ENCODE results near the gene MBP. TPM values are rescaled to one million over a fixed set of nuclear protein-coding genes. Genes with fewer than 3 reads are reported as not detected.

Gene MBP
- total and polyA plus RNA-seq, 2 of the 13 experiments (the other 11 are each of a cell fraction or from before 2014, with no cell fraction given), result 5.0 to 8.5 TPM

GRCh38 chr18:77066689-77067088 lies 65.9 kb downstream of the MBP start:
- H3K9ac ChIP-seq (ENCODE audit: insufficient read depth, low read depth, low read length), result no peak overlapping the region
- ATAC-seq, result no peak
- H3K27ac ChIP-seq (ENCODE audit: extremely low read length, insufficient read depth, low read length), result no peak overlapping the region
- DNase-seq (ENCODE audit: low spot score), result no peak
- CTCF ChIA-PET (ENCODE audit: low intra/inter-chr PET ratio, low total read pairs), result no interaction called here
- intact Hi-C loops (cut with micrococcal nuclease; ENCODE audit: unreplicated experiment) (no loop called here), in situ Hi-C loops (cut with HindIII; ENCODE audit: extremely low pct_ligation_motif_present, low pct_unique_long_range_greater_than_20kb) (no loop called here)
- no peaks in the 10 kb centered on the region for H3K9me3 ChIP-seq (ENCODE audit: low read length)
- H4K20me1 ChIP-seq (ENCODE audit: insufficient read depth, low read length), result no peaks in the 10 kb centered on the region
- FAIRE-seq, result no peak
- H3K27me3 ChIP-seq (ENCODE audit: control insufficient read depth in 1 of 2, insufficient read depth in 2 of 2, low read length in 2 of 2), result no peaks in the 10 kb centered on the region
- H2AFZ ChIP-seq (ENCODE audit: low read length), result no peak overlapping the region
- no peaks in the 10 kb centered on the region for H3K79me2 ChIP-seq (ENCODE audit: insufficient read depth, low read length)
- WGBS (ENCODE audit: low lambda C conversion rate), result 95% methylated on average over 9 of the region's 9 CpGs
- POLR2A ChIA-PET, result no interaction called here
- peaks cover 22% of the 10 kb centered on the region for H3K4me1 ChIP-seq (ENCODE audit: insufficient read depth, low read length)
- no peak overlapping the region for H3K4me2 ChIP-seq (ENCODE audit: low read depth, low read length)
- no TSS peak for BruUV-seq (replicated peaks)
- no peak overlapping the region for H3K4me3 ChIP-seq (replicated peaks in 1 of 3; ENCODE audit: insufficient read depth in 1 of 3, low read depth in 2 of 3, low read length in 3 of 3)
- no peaks in the 10 kb centered on the region; a peak in 2 of 5 replicates for H3K36me3 ChIP-seq (replicated peaks in 1 of 2; ENCODE audit: control insufficient read depth in 1 of 2, insufficient read depth in 2 of 2, low read length in 2 of 2)
- TF ChIP-seq ZNF484 (CRISPR knock-in tag; IDR thresholded peaks at IDR 0.05; ENCODE audit: borderline replicate concordance, low read depth) (no peak), TSC22D2 (CRISPR knock-in tag; IDR thresholded peaks at IDR 0.05; ENCODE audit: borderline replicate concordance) (no peak), GZF1 (CRISPR knock-in tag; IDR thresholded peaks at IDR 0.05) (no peak), JARID2 (CRISPR knock-in tag; IDR thresholded peaks at IDR 0.05; ENCODE audit: insufficient replicate concordance) (no peak)

GRCh38 chr18:77066101-77066500 lies 66.5 kb downstream of the MBP start:
- no peak for ATAC-seq
- no peak for TF ChIP-seq HMG20A (CRISPR knock-in tag; IDR thresholded peaks at IDR 0.05; ENCODE audit: borderline replicate concordance)
- TF ChIP-seq TCF7 (IDR thresholded peaks at IDR 0.05; ENCODE audit: low read depth), result no peak
- TF ChIP-seq ZNF143 (CRISPR knock-in tag; IDR thresholded peaks at IDR 0.05), result no peak
- no peak for TF ChIP-seq ZNF232 (CRISPR knock-in tag; IDR thresholded peaks at IDR 0.05; ENCODE audit: borderline replicate concordance)
- TF ChIP-seq ZNF557 (CRISPR knock-in tag; IDR thresholded peaks at IDR 0.05), result no peak
- no peak for TF ChIP-seq THYN1 (CRISPR knock-in tag; IDR thresholded peaks at IDR 0.05; ENCODE audit: borderline replicate concordance, low read depth)
- no peak for TF ChIP-seq PHF20 (CRISPR knock-in tag; IDR thresholded peaks at IDR 0.05)
- TF ChIP-seq EED (CRISPR knock-in tag; IDR thresholded peaks at IDR 0.05), result no peak
- TF ChIP-seq NR2F1 (CRISPR knock-in tag; IDR thresholded peaks at IDR 0.05), result no peak
- TF ChIP-seq ZFP41 (CRISPR knock-in tag; IDR thresholded peaks at IDR 0.05; ENCODE audit: borderline replicate concordance), result no peak
- no peak for TF ChIP-seq ZNF44 (CRISPR knock-in tag; IDR thresholded peaks at IDR 0.05)
- no peak for TF ChIP-seq EHMT2 (IDR thresholded peaks at IDR 0.05; ENCODE audit: borderline replicate concordance, low read depth, low read length)
- in situ Hi-C loops (cut with HindIII; ENCODE audit: extremely low pct_ligation_motif_present, low pct_unique_long_range_greater_than_20kb) (no loop called here), intact Hi-C loops (cut with micrococcal nuclease; ENCODE audit: unreplicated experiment) (no loop called here)
- no peak overlapping the region for H3K27ac ChIP-seq (ENCODE audit: extremely low read length, insufficient read depth, low read length)
- no peak for DNase-seq (ENCODE audit: low spot score)
- FAIRE-seq, result no peak
- BruUV-seq (replicated peaks), result no TSS peak
- no peak overlapping the region for H3K9ac ChIP-seq (ENCODE audit: insufficient read depth, low read depth, low read length)
- no peak overlapping the region for H3K4me2 ChIP-seq (ENCODE audit: low read depth, low read length)
- WGBS (ENCODE audit: low lambda C conversion rate), result 98% methylated on average over 9 of the region's 9 CpGs
- peaks cover 22% of the 10 kb centered on the region for H3K4me1 ChIP-seq (ENCODE audit: insufficient read depth, low read length)
- CTCF ChIA-PET (ENCODE audit: low intra/inter-chr PET ratio, low total read pairs), result no interaction called here
- H4K20me1 ChIP-seq (ENCODE audit: insufficient read depth, low read length), result no peaks in the 10 kb centered on the region
- no peaks in the 10 kb centered on the region; a peak in 2 of 5 replicates for H3K36me3 ChIP-seq (replicated peaks in 1 of 2; ENCODE audit: control insufficient read depth in 1 of 2, insufficient read depth in 2 of 2, low read length in 2 of 2)
- no peaks in the 10 kb centered on the region for H3K9me3 ChIP-seq (ENCODE audit: low read length)
- no peak overlapping the region for H2AFZ ChIP-seq (ENCODE audit: low read length)
- no peaks in the 10 kb centered on the region for H3K79me2 ChIP-seq (ENCODE audit: insufficient read depth, low read length)
- POLR2A ChIA-PET, result no interaction called here
- no peak overlapping the region for H3K4me3 ChIP-seq (replicated peaks in 1 of 3; ENCODE audit: insufficient read depth in 1 of 3, low read depth in 2 of 3, low read length in 3 of 3)
- no peaks in the 10 kb centered on the region for H3K27me3 ChIP-seq (ENCODE audit: control insufficient read depth in 1 of 2, insufficient read depth in 2 of 2, low read length in 2 of 2)

Data from HepG2 (cell line).